GM19395 (cell line): Measurements from ENCODE around the gene MT1A.
"Not testable (repeated sequence)": the region's sequence is repeated elsewhere in the genome, so short reads cannot be mapped to it uniquely, and the experiment has no call there.

ENCODE experiments used
- ATAC-seq: cut with Tn5 transposase; IDR thresholded peaks from one replicate; pipeline ENCODE4 v1.9.1; 2021; ENCODE audit warnings: mild to moderate bottlenecking, moderate library complexity; ENCODE audit not compliant: unreplicated experiment

The MT1A gene

GRCh38 chr16:56652600-56652999, 14.1 kb downstream of the MT1A start:
- no peak for ATAC-seq

GRCh38 chr16:56653218-56653617, 14.8 kb downstream of the MT1A start:
- ATAC-seq, result no peak

GRCh38 chr16:56657555-56658326, 19.3 kb downstream of the MT1A start, which contains the start of gene MT1F:
MT1F (plus strand) TSS chr16:56657959; CDS start chr16:56658059, 100 bp downstream.
- no peak for ATAC-seq

GRCh38 chr16:56658327-56658875, 19.9 kb downstream of the MT1A start:
- ATAC-seq, result no peak

- no peak for ATAC-seq
Measured at GRCh38 chr16:56662357-56663354, 24.2 kb downstream of the MT1A start.

GRCh38 chr16:56664506-56664905, 26.0 kb downstream of the MT1A start:
- ATAC-seq, result no peak

GRCh38 chr16:56665286-56666261, 27.1 kb downstream of the MT1A start:
- not testable (repeated sequence) for ATAC-seq

GRCh38 chr16:56667581-56668571, 29.4 kb downstream of the MT1A start, which contains the start of gene MT1G:
MT1G (minus strand) TSS chr16:56668065; CDS start chr16:56667993, 72 bp downstream.
- ATAC-seq, result no peak

- no peak for ATAC-seq
Measured at GRCh38 chr16:56669005-56669839, 30.8 kb downstream of the MT1A start, which contains the start of gene MT1H. MT1H (plus strand) TSS chr16:56669814; CDS start chr16:56669885, 71 bp downstream.

- ATAC-seq, result no peak
Measured at GRCh38 chr16:56669840-56670619, 31.6 kb downstream of the MT1A start.

- no peak for ATAC-seq
Measured at GRCh38 chr16:56670620-56670934, 32.1 kb downstream of the MT1A start.

GRCh38 chr16:56671691-56672090, 33.2 kb downstream of the MT1A start:
- not testable (repeated sequence) for ATAC-seq

GRCh38 chr16:56672171-56672570, 33.7 kb downstream of the MT1A start:
- not testable (repeated sequence) for ATAC-seq

- ATAC-seq, result no peak
Measured at GRCh38 chr16:56672761-56673536, 34.5 kb downstream of the MT1A start.

- no peak for ATAC-seq
Measured at GRCh38 chr16:56673921-56674320, 35.5 kb downstream of the MT1A start.

- not testable (repeated sequence) for ATAC-seq
Measured at GRCh38 chr16:56674570-56674969, 36.1 kb downstream of the MT1A start.
